ENCODE data around the gene DENND5B.
A peak's percentile ranks its signal among the peaks of the same experiment; 100 is the strongest.
"Not testable (repeated sequence)": the region's sequence is repeated elsewhere in the genome, so short reads cannot be mapped to it uniquely, and the experiment has no call there.

The DENND5B gene

GRCh38 chr12:31406345-31406744 lies 184.6 kb downstream of the DENND5B start:
- Histone ChIP-seq H4K20me1 (ENCODE audit: insufficient read depth, low read length) (no peaks in the 10 kb centered on the region), H3K4me3 (ENCODE audit: low read length) (peak overlapping the region; percentile 33; the same call in 1 of the 2 replicates), H2AFZ (ENCODE audit: low read depth, low read length) (no peak overlapping the region), H3K4me1 (ENCODE audit: low read length) (peaks cover 19% of the 10 kb centered on the region), H3K79me2 (ENCODE audit: low read length) (no peaks in the 10 kb centered on the region), H3K27ac (ENCODE audit: low read length) (peak overlapping the region; percentile 44), H3K36me3 (replicated peaks; ENCODE audit: low read depth, low read length) (peaks cover 5% of the 10 kb centered on the region), H3K9me3 (ENCODE audit: insufficient read depth, low read length) (no peaks in the 10 kb centered on the region), H3K4me2 (ENCODE audit: low read length) (peak overlapping the region; percentile 51), H3K27me3 (ENCODE audit: low read depth, low read length) (no peaks in the 10 kb centered on the region), H3K9ac (ENCODE audit: low read length) (no peak overlapping the region)
- TF ChIP-seq CTCF (IDR thresholded peaks at IDR 0.05; ENCODE audit: low read depth, low read length) (no peak), EZH2phosphoT487 (IDR thresholded peaks at IDR 0.05; ENCODE audit: low read depth) (no peak)

GRCh38 chr12:31405021-31405420 lies 185.9 kb downstream of the DENND5B start:
- Histone ChIP-seq H3K9ac (ENCODE audit: low read length) (no peak overlapping the region), H3K27me3 (ENCODE audit: low read depth, low read length) (no peaks in the 10 kb centered on the region), H3K4me3 (ENCODE audit: low read length) (no peak overlapping the region), H4K20me1 (ENCODE audit: insufficient read depth, low read length) (no peaks in the 10 kb centered on the region), H2AFZ (ENCODE audit: low read depth, low read length) (no peak overlapping the region), H3K27ac (ENCODE audit: low read length) (no peak overlapping the region), H3K4me2 (ENCODE audit: low read length) (no peak overlapping the region), H3K4me1 (ENCODE audit: low read length) (peaks cover 19% of the 10 kb centered on the region), H3K79me2 (ENCODE audit: low read length) (no peaks in the 10 kb centered on the region), H3K9me3 (ENCODE audit: insufficient read depth, low read length) (no peaks in the 10 kb centered on the region), H3K36me3 (replicated peaks; ENCODE audit: low read depth, low read length) (peaks cover 5% of the 10 kb centered on the region)
- TF ChIP-seq EZH2phosphoT487 (IDR thresholded peaks at IDR 0.05; ENCODE audit: low read depth) (no peak), CTCF (IDR thresholded peaks at IDR 0.05; ENCODE audit: low read depth, low read length) (no peak)

GRCh38 chr12:31403099-31403607 lies 187.8 kb downstream of the DENND5B start:
- not testable (repeated sequence) for H3K36me3 ChIP-seq (replicated peaks; ENCODE audit: low read depth, low read length); H3K9me3 ChIP-seq (ENCODE audit: insufficient read depth, low read length); H3K9ac ChIP-seq (ENCODE audit: low read length); H3K4me3 ChIP-seq (ENCODE audit: low read length); H4K20me1 ChIP-seq (ENCODE audit: insufficient read depth, low read length); H3K79me2 ChIP-seq (ENCODE audit: low read length); H2AFZ ChIP-seq (ENCODE audit: low read depth, low read length); H3K27me3 ChIP-seq (ENCODE audit: low read depth, low read length); H3K27ac ChIP-seq (ENCODE audit: low read length)
- peaks cover 19% of the 10 kb centered on the region for H3K4me1 ChIP-seq (ENCODE audit: low read length)
- peak; percentile 86 for TF ChIP-seq CTCF (IDR thresholded peaks at IDR 0.05; ENCODE audit: low read depth, low read length)
- peak overlapping the region; percentile 41 for H3K4me2 ChIP-seq (ENCODE audit: low read length)

GRCh38 chr12:31393004-31393550 lies 197.9 kb downstream of the DENND5B start:
- no peak overlapping the region for H2AFZ ChIP-seq (ENCODE audit: low read depth, low read length)
- peaks cover 3% of the 10 kb centered on the region for H3K36me3 ChIP-seq (replicated peaks; ENCODE audit: low read depth, low read length)
- no peak overlapping the region for H3K27ac ChIP-seq (ENCODE audit: low read length)
- no peak overlapping the region for H3K9ac ChIP-seq (ENCODE audit: low read length)
- no peak overlapping the region for H3K4me3 ChIP-seq (ENCODE audit: low read length)
- no peak overlapping the region for H3K4me2 ChIP-seq (ENCODE audit: low read length)
- H3K9me3 ChIP-seq (ENCODE audit: insufficient read depth, low read length): no peaks in the 10 kb centered on the region
- no peaks in the 10 kb centered on the region for H4K20me1 ChIP-seq (ENCODE audit: insufficient read depth, low read length)
- no peaks in the 10 kb centered on the region for H3K27me3 ChIP-seq (ENCODE audit: low read depth, low read length)
- H3K79me2 ChIP-seq (ENCODE audit: low read length): no peaks in the 10 kb centered on the region
- H3K4me1 ChIP-seq (ENCODE audit: low read length): no peaks in the 10 kb centered on the region
- no peak for TF ChIP-seq EZH2phosphoT487 (IDR thresholded peaks at IDR 0.05; ENCODE audit: low read depth)
- TF ChIP-seq CTCF (IDR thresholded peaks at IDR 0.05; ENCODE audit: low read depth, low read length): no peak
